Pancreas (tissue), 10 donors: ENCODE data around the gene CDYL2. TPM values are rescaled to one million over a fixed set of nuclear protein-coding genes. Genes with fewer than 3 reads are reported as not detected.

Source experiments
- ATAC-seq, 4 donors: fragments of 200-7000 bp; cut with Tn5 transposase; one replicate each; pipeline versions ENCODE4 v1.8.0 to v1.9.1; 2020; ENCODE audit warnings: mild to moderate bottlenecking in 4 of 4, moderate library complexity in 4 of 4
- DNase-seq, 6 donors: peaks; one replicate each; pipeline ENCODE4 v3.0.0-alpha.2; 2020
- FAIRE-seq: peaks from 2 replicates; lab custom pipeline; 2012; peaks lifted over from hg19 to GRCh38; lab: Jason Lieb, UNC
- H3K27ac ChIP-seq, 4 donors: fragments of 200-600 bp; sonication (generic); 1 replicate in 3 of 4; 2 replicates in 1 of 4; pipeline versions ENCODE4 v1.5.0 to v1.8.0; 2020
- H3K27me3 ChIP-seq, 4 donors: fragments of 200-600 bp; one replicate each; pipeline ENCODE4 v1.8.0; 2021
- H3K36me3 ChIP-seq, 3 donors: fragments of 200-600 bp; sonication (generic) in 1 of 3; one replicate each; pipeline versions ENCODE4 v1.5.0 to v1.8.0; 2020 to 2021
- H3K4me1 ChIP-seq, 3 donors: fragments of 200-600 bp; one replicate each; pipeline ENCODE4 v1.8.0; 2021
- H3K4me3 ChIP-seq, 4 donors: fragments of 200-600 bp; sonication (generic) in 2 of 4; one replicate each; pipeline versions ENCODE4 v1.5.0 to v1.8.0; 2020 to 2021
- H3K9me3 ChIP-seq, 4 donors: fragments of 200-600 bp; one replicate each; pipeline ENCODE4 v1.8.0; 2021
- WGBS, 2 donors: extraction: QIAGEN DNeasy Blood & Tissue Kit; methylation state at CpG; one replicate each; pipeline ENCODE4 v1.1.7; 2013; 5-methylcytosine and 5-hydroxymethylcytosine counted together
- intact Hi-C, 3 donors: fragments of 100-400 bp; cut with DNase I; formaldehyde crosslinking; loops; one replicate each; pipeline versions ENCODE4 v1.11.1 to v1.14.2; 2022
- polyA plus RNA-seq, 2 donors: library from polyadenylated mRNA; stranded (reverse); fragments of 200-250 nt; gene quantifications; one replicate each; pipeline ENCODE4 v1.2.3, GENCODE V29; 2013
- total RNA-seq, 6 donors: library from RNA; stranded (reverse); fragmentation: NEBNext Ultra II Directional in 4 of 6; extraction: Animal tissue kit (Norgen Biotek cat#: 25700) in 4 of 6; gene quantifications; one replicate each; pipeline versions ENCODE4 v1.2.1 to v1.2.4, GENCODE V29; 2021 to 2023
- TF ChIP-seq, protein P1 (sequence below), 4 donors: fragments of 200-600 bp; sonication (generic) in 3 of 4; IDR thresholded peaks; one replicate each; pipeline versions ENCODE4 v1.5.0 to v1.8.0; 2021; ENCODE audit warnings: antibody characterized with exemption in 4 of 4
- donor health status: healthy with polysubstance abuse.
- donor health status: DM: no; HTN: no; CAD: no; lungs with moderate emphysema.
- donor health status: DM: no; HTN: no; CAD: no.
- donor health status: control.
- donor health status: control.
- donor health status: Bipolar disorder and iron deficiency.
- donor health status: DM: yes; HTN: yes; CAD: no.
- donor health status: DM: no; HTN: no; CAD: no.
- donor health status: DM: no; HTN: no; CAD: no.
- donor health status: DM: yes; HTN: yes; CAD: no.

The CDYL2 gene
- total and polyA plus RNA-seq, 8 donors: 0.61 to 7.1 (median 3.1) TPM

DNA sequence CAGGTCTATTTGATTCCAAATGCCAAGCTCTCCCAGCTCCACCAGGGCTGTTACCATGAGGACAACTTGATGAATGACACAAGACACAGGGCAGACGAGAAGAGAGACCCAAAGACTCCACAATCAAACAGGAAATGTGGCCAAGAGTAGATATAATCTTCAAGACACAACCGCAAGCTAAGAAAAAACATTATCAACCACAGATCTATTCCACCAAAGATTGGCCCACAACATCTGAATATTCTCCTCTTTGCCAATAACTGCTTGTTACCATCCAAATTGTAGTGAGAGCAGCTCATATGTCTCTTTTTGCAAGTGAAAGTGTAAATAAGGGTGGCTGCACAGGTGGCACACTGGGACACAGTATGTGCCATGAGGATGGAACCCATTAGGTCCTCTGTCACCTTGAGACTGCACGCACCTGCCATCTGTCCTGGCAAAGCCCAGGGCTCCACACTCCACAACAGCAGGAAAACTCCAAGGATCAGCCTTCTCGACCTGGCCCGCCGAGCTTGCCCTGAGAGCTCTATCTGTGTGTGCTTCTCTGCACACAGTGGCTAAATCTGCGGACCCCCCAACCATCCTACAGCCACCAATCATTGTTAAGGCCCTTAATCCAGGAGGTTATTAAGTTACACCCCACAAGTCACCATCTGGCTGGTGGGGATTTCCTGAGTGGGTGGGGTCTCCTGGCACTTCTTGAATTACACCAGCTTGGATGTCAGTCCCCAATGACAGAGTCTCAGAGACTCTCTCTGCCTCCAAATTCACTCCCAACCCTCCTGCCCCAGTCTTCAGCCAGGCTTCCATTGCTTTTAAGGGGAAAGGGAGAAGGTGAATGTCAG is 213.1 kb downstream of the CDYL2 start:
- Histone ChIP-seq H3K27ac (no peak overlapping the region), H3K27me3 (no peaks in the 10 kb centered on the region), H3K9me3 (no peaks in the 10 kb centered on the region), H3K36me3 (no peaks in the 10 kb centered on the region), H3K4me1 (no peaks in the 10 kb centered on the region), H3K4me3 (no peak overlapping the region)
- TF ChIP-seq, protein P1, sequence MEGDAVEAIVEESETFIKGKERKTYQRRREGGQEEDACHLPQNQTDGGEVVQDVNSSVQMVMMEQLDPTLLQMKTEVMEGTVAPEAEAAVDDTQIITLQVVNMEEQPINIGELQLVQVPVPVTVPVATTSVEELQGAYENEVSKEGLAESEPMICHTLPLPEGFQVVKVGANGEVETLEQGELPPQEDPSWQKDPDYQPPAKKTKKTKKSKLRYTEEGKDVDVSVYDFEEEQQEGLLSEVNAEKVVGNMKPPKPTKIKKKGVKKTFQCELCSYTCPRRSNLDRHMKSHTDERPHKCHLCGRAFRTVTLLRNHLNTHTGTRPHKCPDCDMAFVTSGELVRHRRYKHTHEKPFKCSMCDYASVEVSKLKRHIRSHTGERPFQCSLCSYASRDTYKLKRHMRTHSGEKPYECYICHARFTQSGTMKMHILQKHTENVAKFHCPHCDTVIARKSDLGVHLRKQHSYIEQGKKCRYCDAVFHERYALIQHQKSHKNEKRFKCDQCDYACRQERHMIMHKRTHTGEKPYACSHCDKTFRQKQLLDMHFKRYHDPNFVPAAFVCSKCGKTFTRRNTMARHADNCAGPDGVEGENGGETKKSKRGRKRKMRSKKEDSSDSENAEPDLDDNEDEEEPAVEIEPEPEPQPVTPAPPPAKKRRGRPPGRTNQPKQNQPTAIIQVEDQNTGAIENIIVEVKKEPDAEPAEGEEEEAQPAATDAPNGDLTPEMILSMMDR (IDR thresholded peaks at IDR 0.05): no peak
- DNase-seq: no peak
- no peak for FAIRE-seq
- ATAC-seq: no peak
- intact Hi-C loops: no loop called here
- WGBS, 2 donors: 81 to 91% methylated on average over 7 of the region's 7 CpGs

DNA sequence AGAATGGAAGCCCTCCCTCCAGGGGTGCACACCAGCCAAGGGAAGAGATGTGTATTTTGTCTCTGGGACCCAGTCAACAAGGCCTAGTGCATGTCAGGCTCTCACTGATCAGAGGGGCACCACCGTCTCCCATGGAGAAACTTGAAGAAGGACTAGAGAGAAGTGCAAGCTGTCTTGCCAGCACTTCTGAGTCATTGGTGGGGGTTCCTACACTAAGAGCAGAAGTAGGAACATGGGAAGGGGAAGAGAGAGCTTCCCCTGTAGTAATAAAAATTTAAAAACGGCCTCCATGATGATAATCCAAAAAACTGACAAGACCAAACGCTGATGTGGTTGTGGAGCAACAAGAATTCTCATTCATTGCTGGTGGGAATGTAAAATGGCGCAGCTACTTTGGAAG is 217.3 kb downstream of the CDYL2 start:
- DNase-seq (no peak), FAIRE-seq (no peak), ATAC-seq (no peak)
- TF ChIP-seq, protein P1 (IDR thresholded peaks at IDR 0.05): no peak
- H3K4me1 ChIP-seq: no peaks in the 10 kb centered on the region
- WGBS, 2 donors: 72 to 78% methylated on average over 4 of the region's 4 CpGs
- H3K36me3 ChIP-seq: no peaks in the 10 kb centered on the region
- intact Hi-C loops: no loop called here
- H3K27me3 ChIP-seq: no peaks in the 10 kb centered on the region
- no peak overlapping the region for H3K27ac ChIP-seq
- H3K4me3 ChIP-seq: no peak overlapping the region
- H3K9me3 ChIP-seq: no peaks in the 10 kb centered on the region

DNA sequence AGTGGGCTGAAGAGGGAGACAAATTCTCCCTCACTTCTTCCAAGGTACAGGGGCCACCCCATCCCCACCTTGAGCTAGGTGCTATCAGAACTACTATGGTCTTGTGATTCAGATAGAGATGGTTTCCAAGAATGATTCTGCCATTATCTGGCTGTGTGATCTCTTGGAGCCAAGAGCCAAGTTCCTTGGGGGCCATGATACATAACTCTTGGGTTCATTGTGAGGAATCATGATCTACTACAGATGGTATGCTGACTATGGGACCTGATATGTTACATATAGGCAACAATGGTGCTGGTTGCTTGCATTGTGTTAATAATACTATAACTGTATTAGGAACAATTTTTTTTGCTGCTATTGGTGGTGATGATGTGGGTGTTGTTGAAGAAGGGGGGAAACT is 217.9 kb downstream of the CDYL2 start:
- no peaks in the 10 kb centered on the region for H3K4me1 ChIP-seq
- no peak overlapping the region for H3K4me3 ChIP-seq
- H3K27ac ChIP-seq: no peak overlapping the region
- H3K27me3 ChIP-seq: no peaks in the 10 kb centered on the region
- intact Hi-C loops: no loop called here
- TF ChIP-seq, protein P1 (IDR thresholded peaks at IDR 0.05): no peak
- no peaks in the 10 kb centered on the region for H3K9me3 ChIP-seq
- DNase-seq (no peak), FAIRE-seq (no peak), ATAC-seq (no peak)
- no peaks in the 10 kb centered on the region for H3K36me3 ChIP-seq

DNA sequence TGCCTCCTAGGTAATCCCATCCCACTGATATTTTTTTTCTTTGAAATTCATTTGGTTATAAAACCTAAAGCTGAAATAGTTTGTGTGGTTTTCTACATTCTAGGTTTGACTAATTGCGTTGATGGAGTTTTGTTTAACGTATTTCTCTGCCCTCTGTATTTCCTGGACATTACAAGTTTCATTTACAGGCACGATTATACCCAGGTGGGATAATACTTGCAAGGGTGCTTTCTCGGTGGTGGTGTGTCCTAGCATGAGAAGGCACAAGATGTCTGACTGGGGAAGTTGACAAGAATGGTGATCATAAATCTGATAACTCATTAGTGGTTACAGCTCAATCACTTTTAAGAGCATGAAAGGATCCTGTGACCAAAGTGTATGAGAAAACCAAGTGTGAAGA is 218.6 kb downstream of the CDYL2 start:
- Histone ChIP-seq H3K9me3 (no peaks in the 10 kb centered on the region), H3K36me3 (no peaks in the 10 kb centered on the region), H3K27me3 (no peaks in the 10 kb centered on the region), H3K4me1 (no peaks in the 10 kb centered on the region), H3K4me3 (no peak overlapping the region), H3K27ac (no peak overlapping the region)
- no peak for ATAC-seq
- DNase-seq: no peak
- no peak for FAIRE-seq
- 66 to 78% methylated on average over 4 of the region's 4 CpGs for WGBS, 2 donors
- intact Hi-C loops: no loop called here
- TF ChIP-seq, protein P1 (IDR thresholded peaks at IDR 0.05): no peak

DNA sequence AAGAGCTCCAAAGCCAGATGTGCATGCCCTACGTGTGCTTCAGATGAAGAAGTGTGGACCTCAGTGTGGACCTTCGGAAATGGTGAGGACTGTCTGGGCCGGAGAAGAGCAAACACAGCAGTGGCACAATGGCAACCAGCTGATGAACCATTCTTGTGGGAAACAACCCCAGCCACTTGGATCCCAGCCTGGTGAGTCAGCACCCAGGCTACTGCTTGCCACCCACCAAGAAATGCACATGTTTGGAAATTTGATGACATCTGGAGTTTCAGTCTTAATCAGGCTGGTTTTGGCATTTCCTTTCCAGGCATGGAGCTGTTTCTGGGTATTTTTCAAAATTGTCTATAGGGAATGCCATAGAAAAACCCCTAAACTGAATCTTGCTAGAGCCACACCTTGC is 220.9 kb downstream of the CDYL2 start:
- WGBS, 2 donors: 73 to 89% methylated on average over 3 of the region's 3 CpGs
- TF ChIP-seq, protein P1 (IDR thresholded peaks at IDR 0.05): no peak
- Histone ChIP-seq H3K4me3 (no peak overlapping the region), H3K9me3 (no peaks in the 10 kb centered on the region), H3K27ac (no peak overlapping the region), H3K4me1 (no peaks in the 10 kb centered on the region), H3K27me3 (no peaks in the 10 kb centered on the region), H3K36me3 (no peaks in the 10 kb centered on the region)
- no peak for DNase-seq
- no peak for FAIRE-seq
- intact Hi-C loops: no loop called here
- ATAC-seq: peak in 2 of 4 donors; percentile 12 to 16
